ENCODE results near the gene CAMK2D. TPM values are rescaled to one million over a fixed set of nuclear protein-coding genes. Genes with fewer than 3 reads are reported as not detected.

Gene CAMK2D
- total RNA-seq, 1 donor from 2014 or later, result 69.7 TPM

DNA sequence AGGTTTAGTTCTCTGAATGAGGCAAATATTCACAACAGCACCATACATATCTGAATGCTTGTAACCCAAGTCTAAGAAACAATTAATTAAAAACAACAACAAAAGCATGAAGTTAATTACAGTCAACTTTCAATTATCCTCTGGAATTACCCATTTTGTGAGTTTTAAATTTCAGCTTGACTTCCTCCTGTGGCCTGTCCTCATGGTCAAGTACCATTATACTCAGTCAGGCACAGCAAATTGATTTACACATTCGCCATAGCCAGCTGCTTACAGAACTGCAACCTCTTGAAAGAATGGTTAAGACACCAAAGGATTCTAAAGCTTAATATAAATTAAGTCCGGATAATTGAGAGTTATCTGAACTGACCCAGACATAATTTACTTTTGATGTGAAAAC is 306.5 kb downstream of the CAMK2D start:
- DNase-seq (ENCODE audit: low spot score in 2 of 2) (no peak), FAIRE-seq (no peak)

DNA sequence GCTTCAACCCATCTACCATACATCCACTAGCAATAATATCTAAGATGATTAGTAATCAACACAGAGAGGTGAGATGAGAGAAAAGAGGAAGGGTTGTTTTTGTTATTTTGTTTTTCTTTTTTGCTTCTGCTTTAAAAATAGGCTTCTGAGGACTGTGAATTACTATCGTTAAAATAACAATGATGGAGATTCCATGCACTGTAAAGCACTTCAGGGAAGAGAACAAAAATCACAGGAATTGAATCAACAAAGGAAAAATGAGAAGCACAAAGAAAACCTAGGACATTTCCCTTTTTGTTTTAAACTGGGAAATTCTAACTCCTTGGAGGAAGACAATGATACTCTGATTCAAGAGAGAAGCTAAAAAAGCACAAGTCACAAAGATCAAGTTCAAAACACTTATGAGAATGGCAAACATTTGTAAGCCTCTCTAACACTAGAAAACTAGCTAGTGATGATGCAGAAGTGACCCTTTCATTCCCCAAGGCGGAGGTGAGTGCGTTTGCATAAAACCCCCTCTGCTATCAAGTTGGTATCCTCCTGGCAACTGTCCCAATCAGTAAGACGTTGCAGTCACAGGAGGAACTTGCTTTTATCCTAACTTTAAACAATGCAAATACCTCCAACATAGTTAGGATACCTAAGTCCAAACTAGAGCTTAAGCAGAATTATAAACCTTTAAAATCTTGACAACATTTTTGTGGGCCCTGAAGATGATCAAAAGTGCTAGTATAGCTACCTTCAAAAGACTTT is 308.5 kb downstream of the CAMK2D start:
- DNase-seq (ENCODE audit: low spot score in 2 of 2) (no peak), FAIRE-seq (no peak)

- no peak for DNase-seq (ENCODE audit: low spot score in 2 of 2)
- no peak for FAIRE-seq
These were observed 309.4 kb downstream of the CAMK2D start for GRCh38 chr4:113452152-113452551.

- FAIRE-seq (no peak), DNase-seq (ENCODE audit: low spot score in 2 of 2) (no peak)
These were observed 311.1 kb downstream of the CAMK2D start for GRCh38 chr4:113450295-113451080.

GRCh38 chr4:113449410-113449974 is 312.0 kb downstream of the CAMK2D start:
- FAIRE-seq (no peak), DNase-seq (ENCODE audit: low spot score in 2 of 2) (no peak)

- DNase-seq (ENCODE audit: low spot score in 2 of 2), result no peak
These were observed 313.8 kb downstream of the CAMK2D start for GRCh38 chr4:113447769-113448168.

GRCh38 chr4:113447061-113447460 is 314.5 kb downstream of the CAMK2D start:
- no peak for FAIRE-seq
- DNase-seq (ENCODE audit: low spot score in 2 of 2), result no peak

More at GRCh38 chr4:113447769-113448168, 313.8 kb downstream of the CAMK2D start:
- FAIRE-seq, result no peak

DNA sequence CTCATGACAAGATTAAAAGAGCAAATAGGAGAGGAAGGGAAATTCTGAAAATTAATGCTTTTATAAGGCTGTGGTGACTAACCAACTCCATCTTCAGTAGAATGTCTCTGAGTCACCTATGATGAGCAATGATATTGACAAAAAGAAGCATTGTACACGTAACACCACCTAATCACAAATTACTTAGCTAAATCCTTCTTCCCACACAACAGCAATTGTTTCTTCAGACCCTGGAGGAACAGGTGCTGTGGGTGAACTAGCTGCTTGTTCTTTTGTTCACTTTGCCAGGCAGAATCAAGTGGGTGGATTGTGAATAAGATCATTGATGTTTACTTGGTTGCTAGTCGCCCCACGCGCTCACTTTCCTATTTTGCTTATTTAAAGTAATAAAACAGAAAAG is 315.5 kb downstream of the CAMK2D start:
- DNase-seq (ENCODE audit: low spot score in 2 of 2), result no peak
- no peak for FAIRE-seq

DNA sequence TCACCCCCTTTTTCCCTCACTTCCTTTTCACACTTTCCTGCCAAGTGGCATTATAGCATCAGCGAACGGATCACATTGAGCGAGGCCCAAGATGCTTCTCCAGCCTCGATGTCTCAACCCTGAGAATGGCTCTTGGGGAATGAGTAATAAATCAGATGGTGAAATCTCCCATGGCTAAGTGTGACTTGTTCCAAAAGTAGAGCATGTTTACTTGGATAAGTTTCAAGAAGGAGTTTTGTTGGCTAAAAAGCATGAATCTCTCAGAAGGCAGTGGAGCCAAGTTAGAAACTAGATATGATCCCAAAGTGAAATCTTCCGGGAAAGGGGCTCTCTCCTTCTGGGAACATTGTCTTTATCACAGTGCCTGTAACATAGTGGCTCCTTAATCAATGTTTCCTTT is 316.3 kb downstream of the CAMK2D start:
- no peak for FAIRE-seq
- no peak for DNase-seq (ENCODE audit: low spot score in 2 of 2)

- FAIRE-seq (no peak), DNase-seq (ENCODE audit: low spot score in 2 of 2) (no peak)
These were observed 317.2 kb downstream of the CAMK2D start for GRCh38 chr4:113444386-113444785.

- DNase-seq (ENCODE audit: low spot score in 2 of 2) (no peak), FAIRE-seq (no peak)
These were observed 318.7 kb downstream of the CAMK2D start for GRCh38 chr4:113442826-113443225.

GRCh38 chr4:113440371-113440770 is 321.2 kb downstream of the CAMK2D start:
- FAIRE-seq (no peak), DNase-seq (ENCODE audit: low spot score in 2 of 2) (no peak)

- no peak for DNase-seq (ENCODE audit: low spot score in 2 of 2)
- no peak for FAIRE-seq
These were observed 322.9 kb downstream of the CAMK2D start for GRCh38 chr4:113438596-113438995.

GRCh38 chr4:113437129-113437528 is 324.4 kb downstream of the CAMK2D start:
- FAIRE-seq (no peak), DNase-seq (ENCODE audit: low spot score in 2 of 2) (no peak)

DNA sequence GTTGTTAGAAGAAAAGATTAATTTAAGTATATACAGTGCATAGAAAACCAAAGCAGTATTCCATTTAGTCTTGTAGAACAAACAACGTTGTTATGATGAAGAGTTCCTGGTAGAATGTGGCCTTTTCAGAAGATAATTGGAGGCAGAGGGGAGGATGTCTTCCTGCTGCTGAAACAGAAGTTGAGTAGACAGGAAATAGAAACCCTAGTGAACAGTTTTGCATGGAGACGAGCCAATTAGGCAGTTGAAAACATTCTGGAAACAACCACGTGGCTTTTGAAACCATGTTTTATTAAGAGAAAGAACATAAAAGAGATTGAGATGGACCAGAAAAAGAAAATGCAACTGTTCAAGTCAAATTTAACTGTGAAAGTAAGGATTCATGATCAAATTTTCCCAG is 325.2 kb downstream of the CAMK2D start:
- FAIRE-seq (no peak), DNase-seq (ENCODE audit: low spot score in 2 of 2) (no peak)

GRCh38 chr4:113435893-113436292 is 325.6 kb downstream of the CAMK2D start:
- FAIRE-seq (no peak), DNase-seq (ENCODE audit: low spot score in 2 of 2) (peak in 1 of 2 donors; percentile 21)

GRCh38 chr4:113434247-113434587 is 327.3 kb downstream of the CAMK2D start:
- FAIRE-seq, result no peak
- DNase-seq (ENCODE audit: low spot score in 2 of 2), result no peak

- FAIRE-seq (no peak), DNase-seq (ENCODE audit: low spot score in 2 of 2) (no peak)
These were observed 327.8 kb downstream of the CAMK2D start for GRCh38 chr4:113433536-113434246.

DNA sequence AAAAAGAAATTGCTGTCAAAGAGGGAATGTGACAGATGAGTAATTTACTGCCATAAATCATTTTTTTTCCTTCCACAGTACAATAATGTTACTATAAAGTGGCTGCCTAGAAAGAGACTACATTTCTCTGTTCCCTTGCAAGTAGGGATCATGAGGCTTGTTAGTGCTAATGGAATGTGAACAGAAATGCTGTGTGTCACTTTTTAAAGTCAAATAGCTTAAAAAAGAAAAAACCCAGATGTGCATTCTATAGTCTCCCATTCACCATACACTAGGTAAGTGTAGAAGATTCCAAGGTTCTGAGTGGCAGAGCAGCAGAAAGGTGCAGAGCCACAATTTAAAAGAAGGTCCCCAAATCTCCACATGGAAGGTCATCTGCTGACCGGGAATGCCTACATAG is 328.4 kb downstream of the CAMK2D start:
- DNase-seq (ENCODE audit: low spot score in 2 of 2) (no peak), FAIRE-seq (no peak)

- no peak for FAIRE-seq
- no peak for DNase-seq (ENCODE audit: low spot score in 2 of 2)
These were observed 337.9 kb downstream of the CAMK2D start for GRCh38 chr4:113423631-113424030.

DNA sequence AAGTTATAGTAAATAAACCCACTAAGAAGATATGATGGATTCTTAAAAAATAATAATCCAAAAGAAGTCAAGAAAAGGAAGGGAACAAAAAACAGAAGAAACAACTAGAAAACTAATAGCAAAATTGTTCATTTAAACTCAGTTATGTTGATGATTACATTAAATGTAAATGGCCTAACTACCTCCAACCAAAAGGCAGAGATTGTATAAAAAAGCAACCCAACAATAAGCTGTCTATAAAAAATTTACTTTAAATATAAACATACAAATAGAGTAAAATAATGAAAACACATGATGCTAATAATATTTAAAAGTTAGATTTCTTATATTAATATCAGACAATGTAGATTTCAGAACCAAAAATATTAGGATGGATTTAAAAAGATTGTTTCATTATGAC is 340.6 kb downstream of the CAMK2D start:
- DNase-seq (ENCODE audit: low spot score in 2 of 2) (no peak), FAIRE-seq (no peak)
